PFSK-1 (cell line): ENCODE results near the gene ANXA6.

Experiments used
- FOXP2 ChIP-seq: optimal IDR thresholded peaks from 2 replicates; pipeline ENCODE3; 2011; ENCODE audit warnings: borderline replicate concordance, control low read depth, inconsistent platforms; ENCODE audit not compliant: insufficient read depth; ENCODE audit errors: extremely low read length, extremely low read depth
- POLR2AphosphoS5 ChIP-seq: IDR thresholded peaks from 2 replicates; pipeline ENCODE4 v1.6.1; 2012; ENCODE audit warnings: low read depth, mild to moderate bottlenecking, control low read depth, low read length, moderate library complexity
- SIN3A ChIP-seq: IDR thresholded peaks from 2 replicates; pipeline ENCODE4 v1.6.1; 2012; ENCODE audit warnings: mild to moderate bottlenecking, low read length, moderate library complexity, borderline replicate concordance; ENCODE audit not compliant: insufficient read depth
- TAF1 ChIP-seq: IDR thresholded peaks from 2 replicates; pipeline ENCODE4 v1.6.1; 2012; ENCODE audit warnings: low read length, control low read depth, borderline replicate concordance; ENCODE audit not compliant: insufficient read depth
- TF ChIP-seq, protein P1 (sequence below), 2 experiments: IDR thresholded peaks; 2 replicates each; pipeline versions ENCODE4 v1.6.1 to v1.8.0; 2011 to 2012; ENCODE audit warnings: low read depth in 2 of 2, low read length in 2 of 2, control low read depth in 1 of 2, inconsistent platforms in 1 of 2, mild to moderate bottlenecking in 1 of 2, moderate library complexity in 1 of 2; ENCODE audit not compliant: insufficient read depth in 1 of 2

The ANXA6 gene

DNA sequence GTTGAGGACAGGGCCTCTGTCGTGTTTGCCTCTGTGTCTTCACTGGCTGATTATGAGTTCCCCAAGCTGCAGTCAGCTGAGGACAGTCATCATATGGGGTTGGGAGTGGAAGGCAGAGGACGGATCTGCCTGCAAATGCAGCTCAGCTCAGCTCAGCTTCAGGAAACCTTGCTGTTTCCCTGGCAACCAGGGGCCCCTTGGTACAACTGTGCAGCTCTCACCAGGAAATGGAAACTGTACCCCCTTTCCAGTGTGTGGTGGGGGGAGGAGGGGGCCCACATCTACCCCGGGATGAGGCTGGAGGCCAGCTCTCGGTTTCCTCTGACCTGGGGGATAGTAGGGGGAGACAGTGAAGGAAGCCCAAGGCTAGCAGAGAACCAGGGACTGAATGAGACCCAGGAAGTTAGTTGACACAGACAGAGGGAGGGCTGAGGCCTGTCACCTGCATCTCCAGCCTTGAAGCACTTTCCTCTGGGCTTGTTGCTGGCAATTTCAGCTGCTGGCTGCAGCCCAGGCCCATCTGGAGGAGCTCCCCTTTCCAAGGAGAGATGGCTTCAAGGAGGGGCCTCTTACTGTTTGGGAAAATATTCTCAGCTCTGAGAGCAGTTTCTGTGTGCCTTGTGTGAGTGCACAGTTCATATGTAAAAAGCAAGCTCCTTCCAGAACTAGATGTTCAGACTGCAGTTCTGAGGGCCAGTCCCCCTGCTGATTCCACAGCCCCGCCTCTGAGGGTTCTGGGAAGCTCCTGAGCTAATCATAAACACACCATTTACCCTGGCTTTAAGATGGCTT, 6.9 kb downstream of the ANXA6 start:
- TF ChIP-seq, protein P1, sequence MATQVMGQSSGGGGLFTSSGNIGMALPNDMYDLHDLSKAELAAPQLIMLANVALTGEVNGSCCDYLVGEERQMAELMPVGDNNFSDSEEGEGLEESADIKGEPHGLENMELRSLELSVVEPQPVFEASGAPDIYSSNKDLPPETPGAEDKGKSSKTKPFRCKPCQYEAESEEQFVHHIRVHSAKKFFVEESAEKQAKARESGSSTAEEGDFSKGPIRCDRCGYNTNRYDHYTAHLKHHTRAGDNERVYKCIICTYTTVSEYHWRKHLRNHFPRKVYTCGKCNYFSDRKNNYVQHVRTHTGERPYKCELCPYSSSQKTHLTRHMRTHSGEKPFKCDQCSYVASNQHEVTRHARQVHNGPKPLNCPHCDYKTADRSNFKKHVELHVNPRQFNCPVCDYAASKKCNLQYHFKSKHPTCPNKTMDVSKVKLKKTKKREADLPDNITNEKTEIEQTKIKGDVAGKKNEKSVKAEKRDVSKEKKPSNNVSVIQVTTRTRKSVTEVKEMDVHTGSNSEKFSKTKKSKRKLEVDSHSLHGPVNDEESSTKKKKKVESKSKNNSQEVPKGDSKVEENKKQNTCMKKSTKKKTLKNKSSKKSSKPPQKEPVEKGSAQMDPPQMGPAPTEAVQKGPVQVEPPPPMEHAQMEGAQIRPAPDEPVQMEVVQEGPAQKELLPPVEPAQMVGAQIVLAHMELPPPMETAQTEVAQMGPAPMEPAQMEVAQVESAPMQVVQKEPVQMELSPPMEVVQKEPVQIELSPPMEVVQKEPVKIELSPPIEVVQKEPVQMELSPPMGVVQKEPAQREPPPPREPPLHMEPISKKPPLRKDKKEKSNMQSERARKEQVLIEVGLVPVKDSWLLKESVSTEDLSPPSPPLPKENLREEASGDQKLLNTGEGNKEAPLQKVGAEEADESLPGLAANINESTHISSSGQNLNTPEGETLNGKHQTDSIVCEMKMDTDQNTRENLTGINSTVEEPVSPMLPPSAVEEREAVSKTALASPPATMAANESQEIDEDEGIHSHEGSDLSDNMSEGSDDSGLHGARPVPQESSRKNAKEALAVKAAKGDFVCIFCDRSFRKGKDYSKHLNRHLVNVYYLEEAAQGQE (IDR thresholded peaks at IDR 0.05; ENCODE audit: insufficient read depth in 1 of 2, low read depth in 2 of 2, low read length in 2 of 2): no peak
- TF ChIP-seq POLR2AphosphoS5: no peak

DNA sequence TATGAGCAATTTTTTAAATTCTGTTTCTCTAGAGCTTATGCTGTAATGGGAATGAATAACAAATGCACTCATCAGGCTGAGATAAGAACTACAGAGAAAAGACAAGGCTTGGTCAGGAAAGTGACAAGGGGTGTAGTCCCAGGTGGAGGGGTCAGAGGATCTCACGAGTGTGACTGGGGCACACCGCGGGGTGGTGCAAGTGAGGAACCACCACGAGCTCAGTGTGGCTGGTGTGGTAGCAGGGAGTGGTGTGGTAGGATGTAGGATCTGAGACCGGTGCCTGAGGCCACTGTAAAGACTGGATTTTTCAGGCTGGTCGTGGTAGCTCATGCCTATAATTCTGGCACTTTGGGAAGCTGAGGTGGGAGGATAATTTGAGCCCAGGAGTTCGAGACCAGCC, 9.0 kb downstream of the ANXA6 start:
- no peak for TF ChIP-seq FOXP2
- no peak for TF ChIP-seq SIN3A
- TF ChIP-seq TAF1: no peak
- TF ChIP-seq, protein P1 (IDR thresholded peaks at IDR 0.05; ENCODE audit: insufficient read depth in 1 of 2, low read depth in 2 of 2, low read length in 2 of 2): no peak
- TF ChIP-seq POLR2AphosphoS5: no peak

DNA sequence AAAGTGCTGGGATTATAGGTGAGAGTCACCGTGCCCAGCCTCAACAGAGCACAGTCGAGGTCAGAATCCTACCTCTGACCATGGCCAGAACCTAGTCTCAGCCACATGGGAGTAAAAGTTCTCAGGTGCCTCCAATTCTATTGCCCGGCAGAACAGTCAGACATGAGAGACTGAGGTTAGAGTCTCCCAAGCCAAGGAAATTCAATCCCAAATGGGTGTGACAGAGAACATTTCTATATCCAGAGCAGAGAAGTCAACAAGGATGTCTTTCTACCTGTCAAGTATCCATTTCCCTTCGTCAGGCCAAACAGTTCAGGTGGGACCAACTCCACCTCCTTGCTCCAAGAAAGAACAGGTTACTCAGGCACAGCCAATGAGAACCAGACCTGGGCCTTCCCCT, 10.5 kb downstream of the ANXA6 start:
- TF ChIP-seq FOXP2 (no peak), SIN3A (no peak), TAF1 (no peak), POLR2AphosphoS5 (no peak)
- TF ChIP-seq, protein P1 (IDR thresholded peaks at IDR 0.05; ENCODE audit: insufficient read depth in 1 of 2, low read depth in 2 of 2, low read length in 2 of 2): no peak

DNA sequence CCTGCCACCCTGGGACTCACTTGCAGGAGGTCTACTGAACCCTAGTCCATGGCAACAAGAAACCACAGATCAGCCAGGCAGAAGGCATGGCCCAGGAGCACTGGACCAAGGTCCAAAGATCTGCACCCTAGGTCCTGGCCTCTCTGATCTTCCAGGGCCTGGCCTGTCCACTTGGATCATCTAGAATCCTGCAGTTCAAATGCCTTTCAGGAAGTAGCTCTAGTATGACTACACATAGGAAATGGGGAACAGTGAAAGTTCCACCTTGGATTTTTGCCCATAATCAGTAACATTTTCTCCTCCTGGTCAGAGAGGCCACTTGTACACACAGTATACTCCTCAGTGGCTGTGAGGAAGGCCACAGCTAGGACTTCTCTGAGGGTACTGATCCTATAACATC, 11.5 kb downstream of the ANXA6 start:
- TF ChIP-seq, protein P1 (IDR thresholded peaks at IDR 0.05; ENCODE audit: insufficient read depth in 1 of 2, low read depth in 2 of 2, low read length in 2 of 2): no peak
- TF ChIP-seq SIN3A: no peak
- no peak for TF ChIP-seq FOXP2
- TF ChIP-seq POLR2AphosphoS5: no peak
- TF ChIP-seq TAF1: no peak

DNA sequence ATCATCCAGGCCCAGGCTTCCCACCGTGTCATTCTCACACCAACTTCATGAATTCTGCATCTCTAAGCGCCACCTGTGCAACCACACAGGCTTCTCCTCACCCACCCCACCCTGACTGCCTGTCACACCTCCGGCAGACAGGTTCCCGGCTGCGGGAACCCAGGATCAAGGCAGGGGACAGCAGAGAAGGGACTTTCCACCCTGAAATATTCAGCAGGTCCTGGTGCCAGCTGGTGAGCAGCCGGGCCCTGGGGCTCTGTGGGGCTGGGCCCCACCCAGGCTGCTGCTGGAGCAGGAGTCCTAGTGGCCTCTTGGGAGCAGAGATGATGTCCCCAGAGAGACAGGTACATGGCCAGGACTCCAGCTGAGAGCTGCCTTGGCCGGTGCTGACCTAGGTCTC, 12.7 kb downstream of the ANXA6 start:
- TF ChIP-seq FOXP2: no peak
- no peak for TF ChIP-seq POLR2AphosphoS5
- TF ChIP-seq SIN3A: no peak
- TF ChIP-seq TAF1: no peak
- TF ChIP-seq, protein P1 (IDR thresholded peaks at IDR 0.05; ENCODE audit: insufficient read depth in 1 of 2, low read depth in 2 of 2, low read length in 2 of 2): no peak
